ENCODE data around the gene AGTR2.

DNA sequence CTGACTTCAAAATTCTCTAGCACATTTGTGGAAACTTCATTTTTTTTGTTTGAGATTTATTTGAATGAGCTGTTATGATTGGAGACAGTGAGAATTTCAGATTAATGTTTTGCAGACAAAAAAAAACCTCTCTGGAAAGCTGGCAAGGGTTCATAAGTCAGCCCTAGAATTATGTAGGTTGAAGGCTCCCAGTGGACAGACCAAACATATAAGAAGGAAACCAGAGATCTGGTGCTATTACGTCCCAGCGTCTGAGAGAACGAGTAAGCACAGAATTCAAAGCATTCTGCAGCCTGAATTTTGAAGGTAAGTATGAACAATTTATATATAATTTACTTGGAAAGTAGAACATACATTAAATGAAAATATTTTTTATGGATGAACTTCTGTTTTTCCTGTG is at the start of gene AGTR2:
- TF ChIP-seq EZH2 (IDR thresholded peaks at IDR 0.05; ENCODE audit: borderline replicate concordance, insufficient read depth, low read length, poor library complexity, severe bottlenecking), result no peak
- no peak for TF ChIP-seq CTCF (IDR thresholded peaks at IDR 0.05; ENCODE audit: poor library complexity, severe bottlenecking)
